Kidney tubule cell (primary cell): ENCODE measurements around the gene KRTAP1-5.
"Not testable (repeated sequence)": the region's sequence is repeated elsewhere in the genome, so short reads cannot be mapped to it uniquely, and the experiment has no call there.

ENCODE experiments used
- DNase-seq: peaks from one replicate; pipeline ENCODE4 v3.0.0-alpha.2; 2018; ENCODE audit warnings: low spot score

KRTAP1-5 gene

GRCh38 chr17:41004397-41004796 lies 22.6 kb downstream of the KRTAP1-5 start:
- no peak for DNase-seq

GRCh38 chr17:41003926-41004325 lies 23.1 kb downstream of the KRTAP1-5 start:
- DNase-seq: no peak

GRCh38 chr17:41002814-41003213 lies 24.2 kb downstream of the KRTAP1-5 start:
- DNase-seq: no peak

GRCh38 chr17:41001795-41002194 lies 25.2 kb downstream of the KRTAP1-5 start:
- DNase-seq: no peak

- not testable (repeated sequence) for DNase-seq
Observed at GRCh38 chr17:40999563-40999962, 27.4 kb downstream of the KRTAP1-5 start, which contains the start of gene KRTAP3-2. KRTAP3-2 (minus strand) TSS chr17:40999906; CDS start chr17:40999853, 53 bp downstream.

- no peak for DNase-seq
Observed at GRCh38 chr17:40997361-40997760, 29.6 kb downstream of the KRTAP1-5 start.

GRCh38 chr17:40996829-40997228 lies 30.2 kb downstream of the KRTAP1-5 start:
- DNase-seq: no peak

GRCh38 chr17:40995116-40995515 lies 31.9 kb downstream of the KRTAP1-5 start:
- DNase-seq: no peak

- DNase-seq: no peak
Observed at GRCh38 chr17:40993839-40994238, 33.2 kb downstream of the KRTAP1-5 start, which contains the start of gene KRTAP3-3. KRTAP3-3 (minus strand) TSS chr17:40994164; CDS start chr17:40994097, 67 bp downstream.

- no peak for DNase-seq
Observed at GRCh38 chr17:40993084-40993483, 33.9 kb downstream of the KRTAP1-5 start.

GRCh38 chr17:40992666-40993065 lies 34.3 kb downstream of the KRTAP1-5 start:
- no peak for DNase-seq

GRCh38 chr17:40986920-40987319 lies 40.1 kb downstream of the KRTAP1-5 start:
- peak; percentile 35 for DNase-seq

- DNase-seq: no peak
Observed at GRCh38 chr17:40984226-40984625, 42.8 kb downstream of the KRTAP1-5 start, which contains the start of gene KRT40. KRT40 (minus strand) TSS chr17:40984326; CDS start chr17:40984273, 53 bp downstream.

- DNase-seq: no peak
Observed at GRCh38 chr17:40981115-40981514, 45.9 kb downstream of the KRTAP1-5 start.

- no peak for DNase-seq
Observed at GRCh38 chr17:40980596-40980995, 46.4 kb downstream of the KRTAP1-5 start.

GRCh38 chr17:40980117-40980516 lies 46.9 kb downstream of the KRTAP1-5 start:
- DNase-seq: no peak

- DNase-seq: no peak
Observed at GRCh38 chr17:40978575-40979151, 48.3 kb downstream of the KRTAP1-5 start.
